Spleen (tissue), 7 donors: Measurements from ENCODE around the gene ARHGEF7.

ENCODE experiments used
- POLR2A ChIP-seq, 3 donors: fragments of 450-650 bp; IDR thresholded peaks; one replicate each; pipeline ENCODE4 v1.5.1; 2017; ENCODE audit warnings: antibody characterized with exemption in 3 of 3, mild to moderate bottlenecking in 1 of 3
- POLR2AphosphoS5 ChIP-seq, 3 donors: sonication (generic); formaldehyde crosslinking; IDR thresholded peaks; one replicate each; pipeline ENCODE4 v1.5.1; 2017; ENCODE audit warnings: antibody characterized with exemption in 3 of 3
- TF ChIP-seq, protein P1 (sequence below), 11 experiments: fragments of 200-600 bp in 7 of 11; fragments of 450-650 bp in 4 of 11; sonication (generic) in 4 of 11; IDR thresholded peaks in 8 of 11; conservative IDR thresholded peaks in 3 of 11; 1 replicate in 7 of 11; 2 replicates in 4 of 11; pipeline versions ENCODE4 v1.4.0 to v1.8.0; 2016 to 2021; ENCODE audit warnings: antibody characterized with exemption in 11 of 11, inconsistent platforms in 4 of 11, mild to moderate bottlenecking in 1 of 11
- donor health status: DM: no; HTN: no; CAD: no; lungs with moderate emphysema.
- donor health status: DM: no; HTN: no; CAD: no.
- donor health status: DM: no; HTN: no; CAD: no.

DNA sequence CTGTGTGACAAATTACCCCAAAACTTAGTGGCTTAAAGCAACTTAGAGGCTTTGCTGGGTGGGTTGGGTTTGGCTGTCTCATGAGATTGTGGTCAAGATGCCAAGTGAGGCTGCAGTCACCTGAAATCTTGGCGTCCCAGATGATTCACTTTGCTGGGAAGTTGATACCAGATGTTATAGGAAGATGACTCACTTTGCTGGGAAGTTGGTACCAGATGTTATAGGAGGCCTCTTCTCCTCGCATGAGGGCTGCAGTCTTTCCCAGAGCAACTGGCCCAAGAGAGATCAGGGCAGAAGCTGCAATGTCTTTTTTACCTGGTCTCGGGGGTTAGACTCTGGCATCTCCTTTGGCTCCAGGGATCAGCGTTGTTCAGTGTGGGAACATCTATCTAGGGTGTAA is 222.1 kb downstream of the ARHGEF7 start:
- TF ChIP-seq, protein P1, sequence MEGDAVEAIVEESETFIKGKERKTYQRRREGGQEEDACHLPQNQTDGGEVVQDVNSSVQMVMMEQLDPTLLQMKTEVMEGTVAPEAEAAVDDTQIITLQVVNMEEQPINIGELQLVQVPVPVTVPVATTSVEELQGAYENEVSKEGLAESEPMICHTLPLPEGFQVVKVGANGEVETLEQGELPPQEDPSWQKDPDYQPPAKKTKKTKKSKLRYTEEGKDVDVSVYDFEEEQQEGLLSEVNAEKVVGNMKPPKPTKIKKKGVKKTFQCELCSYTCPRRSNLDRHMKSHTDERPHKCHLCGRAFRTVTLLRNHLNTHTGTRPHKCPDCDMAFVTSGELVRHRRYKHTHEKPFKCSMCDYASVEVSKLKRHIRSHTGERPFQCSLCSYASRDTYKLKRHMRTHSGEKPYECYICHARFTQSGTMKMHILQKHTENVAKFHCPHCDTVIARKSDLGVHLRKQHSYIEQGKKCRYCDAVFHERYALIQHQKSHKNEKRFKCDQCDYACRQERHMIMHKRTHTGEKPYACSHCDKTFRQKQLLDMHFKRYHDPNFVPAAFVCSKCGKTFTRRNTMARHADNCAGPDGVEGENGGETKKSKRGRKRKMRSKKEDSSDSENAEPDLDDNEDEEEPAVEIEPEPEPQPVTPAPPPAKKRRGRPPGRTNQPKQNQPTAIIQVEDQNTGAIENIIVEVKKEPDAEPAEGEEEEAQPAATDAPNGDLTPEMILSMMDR (IDR thresholded peaks at IDR 0.05 in 8 of 11, conservative IDR thresholded peaks at IDR 0.05 in 3 of 11) = no peak
- TF ChIP-seq POLR2A (IDR thresholded peaks at IDR 0.05) (no peak), POLR2AphosphoS5 (IDR thresholded peaks at IDR 0.05) (no peak)
